Mucosa of descending colon (tissue), 3 donors: ENCODE data around the gene M6PR. TPM values are rescaled to one million over a fixed set of nuclear protein-coding genes. Genes with fewer than 3 reads are reported as not detected.
"Not testable (repeated sequence)": the region's sequence is repeated elsewhere in the genome, so short reads cannot be mapped to it uniquely, and the experiment has no call there.

Experiments
- ATAC-seq: fragments of 200-7000 bp; cut with Tn5 transposase; one replicate; pipeline ENCODE4 v1.9.1; 2020; ENCODE audit warnings: mild to moderate bottlenecking, moderate library complexity
- DNase-seq, 3 donors: peaks; one replicate each; pipeline ENCODE4 v3.0.0-alpha.2; 2020
- H3K36me3 ChIP-seq: fragments of 200-600 bp; one replicate; pipeline ENCODE4 v1.8.0; 2021; ENCODE audit warnings: low read depth, mild to moderate bottlenecking
- H3K4me1 ChIP-seq: fragments of 200-600 bp; one replicate; pipeline ENCODE4 v1.8.0; 2021; ENCODE audit warnings: low read depth, mild to moderate bottlenecking
- H3K4me3 ChIP-seq: fragments of 200-600 bp; one replicate; pipeline ENCODE4 v1.8.0; 2021; ENCODE audit warnings: mild to moderate bottlenecking
- H3K9me3 ChIP-seq: fragments of 200-600 bp; one replicate; pipeline ENCODE4 v1.8.0; 2021; ENCODE audit warnings: mild to moderate bottlenecking
- intact Hi-C, 2 donors: fragments of 100-400 bp; cut with DNase I in 1 of 2; cut with micrococcal nuclease in 1 of 2; formaldehyde crosslinking; loops; one replicate each; pipeline versions ENCODE4 v1.11.0 to v1.11.1; 2022; cut with DNase I, micrococcal nuclease
- total RNA-seq, 3 donors: library from RNA; stranded (reverse); fragmentation: NEBNext Ultra II Directional in 2 of 3; extraction: Animal tissue kit (Norgen Biotek cat#: 25700) in 2 of 3; gene quantifications; one replicate each; pipeline versions ENCODE4 v1.2.1 to v1.2.4, GENCODE V29; 2021 to 2023
- TF ChIP-seq, protein P1 (sequence below): fragments of 200-600 bp; IDR thresholded peaks from one replicate; pipeline ENCODE4 v1.8.0; 2022; ENCODE audit warnings: antibody characterized with exemption, mild to moderate bottlenecking
- donor health status: DM: no; HTN: no; CAD: no; lungs with moderate emphysema.
- donor health status: DM: no; HTN: no; CAD: no.
- donor health status: DM: no; HTN: yes; CAD: no.

The M6PR gene
- total RNA-seq, 3 donors from 2014 or later: 104 to 126 (median 105) TPM

DNA sequence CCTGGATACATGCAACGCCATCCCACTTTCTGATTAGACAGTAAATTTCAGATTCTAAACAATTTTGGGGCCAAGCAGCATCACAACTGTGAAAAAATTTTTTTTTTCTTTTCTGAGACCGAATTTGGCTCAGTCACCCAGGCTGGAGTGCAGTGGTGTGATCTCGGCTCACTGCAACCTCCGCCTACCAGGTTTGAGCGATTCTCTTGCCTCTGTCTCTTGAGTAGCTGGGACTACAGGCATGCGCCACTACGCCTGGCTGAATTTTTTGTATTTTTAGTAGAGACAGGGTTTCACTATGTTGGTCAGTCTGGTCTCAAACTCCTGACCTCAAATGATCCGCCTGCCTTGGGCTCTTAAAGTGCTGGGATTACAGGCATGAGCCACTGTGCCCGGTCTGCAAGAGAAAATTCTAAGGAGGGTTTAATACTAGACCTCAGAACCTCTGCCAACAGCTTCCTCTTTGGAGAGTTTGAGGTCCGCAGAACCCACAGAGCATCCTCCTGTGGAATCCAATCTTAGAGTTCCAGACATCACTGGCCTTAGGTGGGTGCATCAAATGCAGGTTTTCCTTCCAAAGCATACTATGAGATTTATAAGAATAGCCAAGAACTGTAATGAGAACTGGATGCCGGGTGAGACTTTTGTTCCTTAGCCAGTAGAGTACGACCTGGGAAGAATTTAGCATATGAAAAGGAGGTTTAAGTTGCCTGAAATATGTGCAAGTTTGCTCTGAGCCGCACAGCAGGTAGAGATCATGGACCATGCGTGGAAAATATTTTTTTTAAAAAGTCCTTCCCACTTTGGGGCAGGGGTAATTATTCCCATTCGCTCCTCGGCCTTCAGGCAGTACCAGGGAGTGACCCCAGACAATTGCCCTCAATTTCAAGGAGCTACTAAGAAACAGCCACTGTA is 42.9 kb downstream of the M6PR start:
- TF ChIP-seq, protein P1, sequence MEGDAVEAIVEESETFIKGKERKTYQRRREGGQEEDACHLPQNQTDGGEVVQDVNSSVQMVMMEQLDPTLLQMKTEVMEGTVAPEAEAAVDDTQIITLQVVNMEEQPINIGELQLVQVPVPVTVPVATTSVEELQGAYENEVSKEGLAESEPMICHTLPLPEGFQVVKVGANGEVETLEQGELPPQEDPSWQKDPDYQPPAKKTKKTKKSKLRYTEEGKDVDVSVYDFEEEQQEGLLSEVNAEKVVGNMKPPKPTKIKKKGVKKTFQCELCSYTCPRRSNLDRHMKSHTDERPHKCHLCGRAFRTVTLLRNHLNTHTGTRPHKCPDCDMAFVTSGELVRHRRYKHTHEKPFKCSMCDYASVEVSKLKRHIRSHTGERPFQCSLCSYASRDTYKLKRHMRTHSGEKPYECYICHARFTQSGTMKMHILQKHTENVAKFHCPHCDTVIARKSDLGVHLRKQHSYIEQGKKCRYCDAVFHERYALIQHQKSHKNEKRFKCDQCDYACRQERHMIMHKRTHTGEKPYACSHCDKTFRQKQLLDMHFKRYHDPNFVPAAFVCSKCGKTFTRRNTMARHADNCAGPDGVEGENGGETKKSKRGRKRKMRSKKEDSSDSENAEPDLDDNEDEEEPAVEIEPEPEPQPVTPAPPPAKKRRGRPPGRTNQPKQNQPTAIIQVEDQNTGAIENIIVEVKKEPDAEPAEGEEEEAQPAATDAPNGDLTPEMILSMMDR: no peak
- H3K4me1 ChIP-seq: no peaks in the 10 kb centered on the region
- DNase-seq: no peak
- no peak for ATAC-seq
- no peaks in the 10 kb centered on the region for H3K36me3 ChIP-seq
- intact Hi-C loops: no loop called here
- no peaks in the 10 kb centered on the region for H3K9me3 ChIP-seq
- H3K4me3 ChIP-seq: no peak overlapping the region

GRCh38 chr12:8905546-8905945 is 43.9 kb downstream of the M6PR start:
- Histone ChIP-seq H3K9me3 (no peaks in the 10 kb centered on the region), H3K36me3 (no peaks in the 10 kb centered on the region), H3K4me3 (no peak overlapping the region), H3K4me1 (no peaks in the 10 kb centered on the region)
- ATAC-seq (no peak), DNase-seq (no peak)
- TF ChIP-seq, protein P1: no peak
- intact Hi-C loops: no loop called here

DNA sequence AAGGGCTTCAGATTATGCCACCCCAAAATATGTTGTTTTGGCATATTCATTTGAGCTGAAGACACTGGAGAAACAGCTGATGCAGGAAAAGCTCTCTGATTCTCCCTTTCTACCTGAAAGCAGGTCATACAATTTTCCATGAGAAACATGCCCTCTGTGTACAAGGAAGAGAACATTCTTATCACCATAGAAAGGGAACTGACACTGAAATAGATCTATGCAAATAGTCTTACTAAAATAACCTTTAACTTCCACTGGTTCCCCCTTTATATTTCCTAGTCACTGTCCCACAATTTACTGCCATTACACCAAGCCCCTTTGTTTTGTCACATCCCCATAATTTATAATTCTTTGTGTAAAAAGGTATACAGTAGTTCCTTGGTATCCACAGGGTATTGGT is 44.8 kb downstream of the M6PR start:
- H3K4me3 ChIP-seq: no peak overlapping the region
- intact Hi-C loops: no loop called here
- ATAC-seq (no peak), DNase-seq (no peak)
- H3K9me3 ChIP-seq: no peaks in the 10 kb centered on the region
- TF ChIP-seq, protein P1: no peak
- H3K36me3 ChIP-seq: no peaks in the 10 kb centered on the region
- no peaks in the 10 kb centered on the region for H3K4me1 ChIP-seq

DNA sequence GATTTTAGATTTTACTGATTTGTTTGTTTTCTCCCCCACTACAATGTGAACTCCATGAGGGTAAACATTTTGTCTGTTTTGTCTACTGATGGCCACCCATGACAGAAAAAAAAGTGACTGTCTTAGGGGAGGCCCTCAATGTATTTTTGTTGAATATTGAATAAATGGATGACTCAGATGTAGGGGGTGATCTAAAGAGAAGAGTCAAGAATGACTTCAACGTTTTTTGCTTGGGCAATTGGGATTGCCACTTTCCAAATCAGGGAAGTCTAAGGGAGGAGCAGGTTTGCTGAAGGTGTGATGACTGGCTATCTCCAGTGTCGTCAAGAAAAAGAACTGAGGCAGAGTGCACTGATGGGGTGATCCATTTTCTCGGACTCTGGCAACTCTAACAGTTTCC is 45.8 kb downstream of the M6PR start:
- no peaks in the 10 kb centered on the region for H3K9me3 ChIP-seq
- no peaks in the 10 kb centered on the region for H3K36me3 ChIP-seq
- DNase-seq (no peak), ATAC-seq (no peak)
- intact Hi-C loops: no loop called here
- TF ChIP-seq, protein P1: no peak
- H3K4me1 ChIP-seq: no peaks in the 10 kb centered on the region
- H3K4me3 ChIP-seq: no peak overlapping the region

DNA sequence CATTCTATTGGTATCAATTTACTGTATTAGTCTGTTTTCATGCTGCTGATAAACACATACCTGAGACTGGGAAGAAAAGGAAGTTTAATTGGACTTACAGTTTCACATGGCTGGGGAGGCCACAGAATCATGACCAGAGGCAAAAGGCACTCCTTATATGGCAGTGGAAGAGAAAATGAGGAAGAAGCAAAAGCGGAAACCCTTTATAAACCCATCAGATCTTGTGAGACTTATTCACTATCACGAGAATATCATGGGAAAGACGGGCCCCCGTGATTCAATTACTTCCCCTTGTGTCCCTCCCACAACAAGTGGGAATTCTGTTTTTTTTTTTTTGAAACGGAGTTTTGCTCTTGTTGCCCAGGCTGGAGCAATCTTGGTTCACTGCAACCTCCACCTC is 46.7 kb downstream of the M6PR start:
- H3K4me1 ChIP-seq, intact Hi-C loops, ATAC-seq, H3K36me3 ChIP-seq, H3K9me3 ChIP-seq, H3K4me3 ChIP-seq: not testable (repeated sequence)
- DNase-seq: peak in 1 of 3 donors; percentile 21

- no peaks in the 10 kb centered on the region for H3K36me3 ChIP-seq
- intact Hi-C loops: loop anchor here in 1 of 2 donors (10.0 kb wide), 1 partner anchor 215 kb away; no protein-coding TSS in a partner anchor
- H3K4me3 ChIP-seq: no peak overlapping the region
- DNase-seq (no peak), ATAC-seq (no peak)
- H3K4me1 ChIP-seq: no peaks in the 10 kb centered on the region
- TF ChIP-seq, protein P1: no peak
- H3K9me3 ChIP-seq: no peaks in the 10 kb centered on the region
Observed at GRCh38 chr12:8899830-8900229, 49.6 kb downstream of the M6PR start.
